HG03159 (cell line): Measurements from ENCODE around the gene DNAJB1.
"Not testable (repeated sequence)": the region's sequence is repeated elsewhere in the genome, so short reads cannot be mapped to it uniquely, and the experiment has no call there.

Experiments used
- ATAC-seq: cut with Tn5 transposase; IDR thresholded peaks from one replicate; pipeline ENCODE4 v1.9.1; 2021; ENCODE audit warnings: mild to moderate bottlenecking, moderate library complexity; ENCODE audit not compliant: unreplicated experiment

The DNAJB1 gene

DNA sequence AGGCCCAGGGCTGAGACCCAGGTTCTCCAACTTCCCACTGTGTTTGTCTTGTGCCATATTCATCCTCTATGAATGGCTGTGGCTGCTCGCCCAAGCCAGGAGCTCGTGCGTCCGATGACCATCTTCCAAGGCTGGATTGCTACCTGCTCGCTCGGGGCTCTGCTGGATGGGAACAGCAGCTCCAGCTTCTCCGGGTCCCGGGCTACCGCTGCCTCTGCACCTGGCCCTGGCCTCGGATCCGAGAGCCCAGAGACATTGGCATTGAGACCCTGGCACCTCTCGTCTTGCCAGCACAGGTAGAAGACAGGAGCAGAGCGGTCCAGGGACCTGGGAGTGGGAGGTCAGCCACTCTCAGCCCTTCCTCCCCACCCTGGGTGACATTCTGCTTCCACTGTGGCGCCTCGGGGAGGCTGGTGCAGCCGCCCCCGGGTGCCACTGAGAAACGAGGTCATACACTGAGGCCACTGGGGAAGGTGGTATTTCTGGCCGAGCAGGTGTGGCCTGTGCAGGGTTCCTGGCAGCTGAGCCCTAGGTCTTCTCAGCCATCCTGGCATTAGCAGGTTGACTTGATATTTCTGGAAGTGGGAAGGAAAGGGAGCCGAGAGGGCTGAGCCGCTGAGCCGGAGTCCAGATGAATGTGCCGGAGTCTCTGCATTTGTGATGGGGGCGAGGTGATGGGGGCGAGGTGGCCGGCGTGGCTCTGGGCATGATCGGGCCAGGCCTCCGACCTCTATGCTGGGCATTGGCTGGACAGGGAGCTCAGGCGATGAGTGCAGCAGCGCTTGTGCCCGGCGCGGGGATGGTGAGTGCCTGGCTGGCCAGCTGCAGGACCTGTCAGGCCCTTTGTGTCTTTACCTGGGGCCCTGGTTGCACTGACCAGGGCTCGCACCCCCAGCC is 35.1 kb upstream of the DNAJB1 start:
- ATAC-seq = no peak

DNA sequence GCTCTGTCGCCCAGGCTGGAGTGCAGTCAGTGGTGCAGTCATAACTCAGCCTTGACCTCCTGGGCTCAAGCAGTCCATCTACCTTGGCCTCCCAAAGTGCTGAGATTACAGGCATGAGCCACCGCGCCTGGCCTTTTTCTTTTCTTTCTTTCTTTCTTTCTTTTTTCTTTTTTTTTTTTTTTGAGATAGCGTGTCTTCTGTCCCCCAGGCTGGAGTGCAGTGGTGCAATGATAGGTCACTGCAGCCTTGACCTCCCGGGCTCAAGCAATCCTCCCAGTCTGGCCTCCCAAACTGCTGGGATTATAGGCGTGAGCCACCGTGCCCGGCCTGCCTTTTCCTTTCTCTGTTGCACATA is 33.8 kb upstream of the DNAJB1 start:
- ATAC-seq = not testable (repeated sequence)

DNA sequence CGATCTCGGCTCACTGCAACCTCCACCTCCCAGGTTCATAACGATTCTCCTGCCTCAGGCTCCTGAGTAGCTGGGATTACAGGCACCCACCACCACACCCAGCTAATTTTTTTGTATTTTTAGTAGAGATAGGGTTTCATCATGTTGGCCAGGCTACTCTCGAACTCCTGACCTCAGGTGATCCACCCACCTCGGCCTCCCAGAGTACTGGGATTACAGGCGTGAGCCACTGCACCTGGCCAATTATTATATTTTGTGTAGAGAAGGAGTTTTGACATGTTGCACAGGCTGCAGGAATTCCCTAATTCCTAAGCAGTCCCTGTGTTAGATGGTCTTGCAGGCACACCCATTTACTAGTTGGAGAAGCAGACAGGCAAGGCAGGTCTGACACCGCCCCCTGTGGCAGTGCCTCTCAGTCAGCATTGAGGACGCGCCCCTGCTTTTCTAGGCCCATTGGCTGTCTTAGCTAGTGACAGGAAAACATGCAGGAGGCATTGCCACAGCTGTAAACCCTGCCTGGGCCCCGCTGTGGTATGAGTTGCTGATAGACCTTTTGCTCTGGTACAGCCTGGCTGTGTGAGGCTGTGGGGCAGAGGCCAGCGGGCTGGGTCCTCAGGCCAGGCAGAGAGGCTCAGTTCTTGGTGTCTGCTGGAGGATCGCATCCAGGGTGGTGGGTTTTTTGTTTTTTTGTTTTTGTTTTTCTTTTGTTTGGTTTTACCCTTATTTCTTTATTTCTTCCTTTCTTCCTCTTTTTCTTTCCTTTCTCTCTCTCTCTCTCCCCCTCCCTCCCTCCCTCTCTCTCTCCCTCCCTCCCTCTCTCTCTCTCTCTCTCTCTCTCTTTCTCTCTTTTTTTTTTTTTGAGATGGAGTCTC is 33.2 kb upstream of the DNAJB1 start:
- not testable (repeated sequence) for ATAC-seq

DNA sequence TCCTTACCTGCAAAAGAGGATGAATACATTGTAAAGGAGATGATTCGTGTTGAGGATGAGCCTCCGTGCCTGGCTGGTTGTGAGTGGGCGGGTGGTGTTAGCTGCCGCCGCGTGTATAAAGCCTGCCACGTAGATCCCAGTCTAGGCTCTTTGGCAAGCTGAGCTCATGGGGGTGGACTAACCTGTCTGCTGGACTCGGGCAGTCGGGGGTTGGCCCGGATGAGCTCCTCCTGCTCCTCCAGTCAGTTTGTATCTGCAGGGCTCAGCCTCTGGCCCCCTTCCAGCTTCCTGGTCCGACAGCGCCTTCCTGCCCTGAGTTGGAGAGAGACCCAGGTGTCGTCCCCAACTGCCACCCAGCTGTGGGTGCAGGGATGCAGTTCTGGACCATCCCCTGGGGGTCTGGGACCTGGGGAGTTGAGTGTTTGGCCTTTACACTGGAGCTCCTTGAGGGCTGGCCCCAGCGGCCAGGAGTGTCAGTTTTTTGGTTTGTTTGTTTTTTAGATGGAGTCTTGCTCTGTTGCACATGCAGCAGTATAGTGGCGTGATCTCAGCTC is 32.1 kb upstream of the DNAJB1 start:
- no peak for ATAC-seq

DNA sequence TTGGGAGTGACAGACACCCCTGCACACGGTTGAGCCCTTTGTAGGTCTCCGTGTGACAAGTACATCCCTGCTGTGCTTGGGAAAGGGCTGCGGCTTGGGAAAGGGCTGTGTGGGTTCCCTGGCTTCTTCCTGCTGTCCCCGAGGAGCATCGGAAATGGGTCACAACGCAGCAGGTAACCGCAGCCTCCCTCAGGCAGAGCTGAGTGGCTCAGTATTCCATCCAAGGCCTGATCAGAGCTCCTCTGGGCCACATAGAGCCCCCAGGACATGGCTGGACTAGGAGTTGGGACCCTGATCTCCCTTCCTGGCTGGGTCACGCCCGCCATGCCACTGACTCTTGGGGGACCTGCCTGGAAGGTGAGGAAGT is 27.5 kb upstream of the DNAJB1 start:
- ATAC-seq = no peak

DNA sequence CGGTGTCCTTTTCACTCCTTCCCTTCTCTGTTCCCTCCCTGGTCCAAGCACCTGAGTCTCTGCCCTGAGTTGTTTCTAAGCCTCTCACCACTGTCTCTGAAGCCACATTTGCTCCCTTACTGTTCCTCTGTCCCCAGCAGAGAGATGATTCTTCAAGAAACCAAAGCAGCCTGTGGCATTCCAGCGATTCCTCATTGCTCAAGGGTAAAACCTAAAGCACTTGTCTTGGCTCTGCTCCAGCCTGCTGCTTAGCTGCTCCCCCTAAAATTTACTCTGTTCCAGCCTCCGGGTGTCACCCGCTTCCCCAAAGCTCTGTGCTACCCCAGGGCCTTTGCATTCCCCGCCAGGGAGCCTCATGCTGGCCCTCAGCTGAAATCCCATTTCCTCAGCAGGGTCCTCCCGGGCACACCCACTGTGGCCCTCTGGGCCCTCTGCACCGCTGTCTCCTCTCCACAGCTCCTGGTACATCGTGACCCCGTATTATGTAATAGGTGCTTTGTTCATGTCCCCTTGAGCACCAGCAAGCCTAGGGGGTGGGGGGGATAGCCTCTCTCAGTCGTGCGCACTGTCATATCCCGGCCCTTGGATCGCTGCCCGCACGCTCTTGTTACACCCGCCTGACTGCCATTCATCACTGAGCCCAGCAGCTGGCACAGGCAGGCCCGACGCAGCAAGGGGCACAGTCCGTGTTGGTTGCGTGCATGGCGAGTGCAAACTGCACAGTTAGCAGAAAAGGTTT is 26.9 kb upstream of the DNAJB1 start:
- ATAC-seq = no peak

DNA sequence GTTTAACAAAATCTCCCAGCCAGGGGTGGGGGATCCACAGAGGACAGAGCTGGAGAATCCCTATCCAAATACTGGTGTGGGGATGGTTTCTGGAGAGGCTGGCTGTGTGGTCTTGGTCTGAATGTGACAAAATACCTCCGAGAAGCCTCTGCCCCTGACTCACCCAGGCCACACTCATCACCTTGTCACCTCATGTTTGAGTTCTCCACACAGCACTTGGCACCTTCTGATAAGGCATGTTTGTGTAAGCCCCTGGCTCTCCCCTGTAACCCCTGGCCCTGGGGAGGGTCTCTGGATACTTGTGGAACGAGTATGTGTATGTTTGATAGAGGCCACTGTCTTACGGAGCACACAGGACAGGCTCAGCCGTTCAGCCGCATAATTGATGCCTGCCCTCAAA is 25.9 kb upstream of the DNAJB1 start:
- ATAC-seq = no peak

DNA sequence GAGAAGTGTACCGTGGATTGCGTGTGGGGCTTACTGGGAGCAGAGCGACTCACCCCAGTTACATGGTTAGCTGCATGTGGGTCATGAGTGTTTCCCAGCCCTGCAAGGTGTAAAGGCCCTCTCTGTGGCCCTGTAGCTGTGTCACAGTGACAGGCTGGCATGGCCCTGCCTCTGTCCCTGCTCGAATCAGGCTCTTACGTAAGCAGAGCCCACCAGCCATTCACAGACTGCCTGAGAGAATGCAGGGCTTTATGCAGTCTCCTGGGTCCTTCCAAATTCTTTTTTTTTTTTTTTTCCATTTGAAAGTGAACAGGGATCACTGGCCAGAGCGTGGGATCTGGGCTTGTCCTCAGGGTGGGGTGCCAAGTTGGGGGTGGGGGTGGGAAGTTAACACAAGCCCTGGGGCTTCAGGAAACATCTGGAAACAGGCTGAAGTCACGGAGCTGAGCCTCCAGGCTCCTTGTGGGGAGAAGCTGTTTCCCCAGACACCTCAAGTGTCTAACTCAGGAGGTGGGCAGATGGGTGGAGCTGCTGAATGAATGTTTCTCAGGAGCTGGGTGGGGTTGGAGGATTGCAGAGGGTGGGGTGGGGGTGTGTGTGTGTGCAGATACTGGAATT is 24.6 kb upstream of the DNAJB1 start:
- no peak for ATAC-seq

DNA sequence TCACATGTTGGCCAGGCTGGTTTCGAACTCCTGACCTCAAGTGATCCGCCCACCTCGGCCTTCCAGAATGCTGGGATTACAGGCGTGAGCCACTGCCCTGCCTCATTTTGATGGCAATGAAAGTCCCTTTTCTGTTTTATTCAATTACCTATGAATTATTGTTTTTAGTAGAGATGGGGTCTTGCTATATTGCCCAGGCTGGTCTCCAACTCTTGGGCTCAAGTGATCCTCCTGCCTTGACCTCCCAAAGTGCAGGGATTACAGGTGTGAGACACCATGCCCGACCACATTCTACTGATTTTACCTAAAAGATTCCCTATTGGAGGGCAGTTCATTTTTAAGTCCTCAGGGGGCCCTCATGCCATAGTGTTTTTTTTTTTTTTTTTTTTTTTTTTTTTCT is 23.8 kb upstream of the DNAJB1 start:
- not testable (repeated sequence) for ATAC-seq

DNA sequence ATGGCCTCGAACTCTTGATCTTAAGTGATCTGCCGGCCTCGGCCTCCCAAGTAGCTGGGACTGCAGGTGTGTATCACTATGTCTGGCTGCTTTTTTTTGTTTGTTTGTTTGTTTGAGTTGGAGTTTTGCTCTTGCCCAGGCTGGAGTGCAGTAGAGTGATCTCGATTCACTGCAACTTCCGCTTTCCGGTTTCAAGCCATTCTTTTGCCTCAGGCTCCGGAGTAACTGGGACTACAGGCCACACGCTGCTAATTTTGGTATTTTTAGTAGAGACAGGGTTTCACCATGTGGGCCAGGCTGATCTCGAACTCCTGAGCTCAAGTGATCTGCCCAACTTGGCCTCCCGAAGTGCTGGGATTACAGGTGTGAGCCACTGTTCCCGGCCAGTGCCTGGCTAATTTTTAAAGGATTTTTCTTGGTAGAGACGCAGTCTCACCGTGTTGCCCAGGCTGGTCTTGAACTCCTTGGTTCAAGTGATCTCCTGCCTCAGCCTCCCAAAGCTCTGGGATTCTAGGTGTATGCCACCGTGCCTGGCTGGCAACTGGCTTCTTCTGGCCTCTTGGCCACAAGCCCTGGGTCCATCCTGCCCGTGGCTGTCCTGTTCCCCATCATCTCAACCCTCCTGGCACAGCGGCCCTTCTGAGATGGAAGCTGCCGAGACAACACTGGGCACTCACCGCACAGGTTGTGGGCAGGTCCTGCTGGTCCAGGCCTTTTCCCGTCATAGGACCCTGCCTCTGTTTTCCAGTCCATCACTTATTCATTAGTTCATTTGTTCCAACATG is 22.7 kb upstream of the DNAJB1 start:
- no peak for ATAC-seq

DNA sequence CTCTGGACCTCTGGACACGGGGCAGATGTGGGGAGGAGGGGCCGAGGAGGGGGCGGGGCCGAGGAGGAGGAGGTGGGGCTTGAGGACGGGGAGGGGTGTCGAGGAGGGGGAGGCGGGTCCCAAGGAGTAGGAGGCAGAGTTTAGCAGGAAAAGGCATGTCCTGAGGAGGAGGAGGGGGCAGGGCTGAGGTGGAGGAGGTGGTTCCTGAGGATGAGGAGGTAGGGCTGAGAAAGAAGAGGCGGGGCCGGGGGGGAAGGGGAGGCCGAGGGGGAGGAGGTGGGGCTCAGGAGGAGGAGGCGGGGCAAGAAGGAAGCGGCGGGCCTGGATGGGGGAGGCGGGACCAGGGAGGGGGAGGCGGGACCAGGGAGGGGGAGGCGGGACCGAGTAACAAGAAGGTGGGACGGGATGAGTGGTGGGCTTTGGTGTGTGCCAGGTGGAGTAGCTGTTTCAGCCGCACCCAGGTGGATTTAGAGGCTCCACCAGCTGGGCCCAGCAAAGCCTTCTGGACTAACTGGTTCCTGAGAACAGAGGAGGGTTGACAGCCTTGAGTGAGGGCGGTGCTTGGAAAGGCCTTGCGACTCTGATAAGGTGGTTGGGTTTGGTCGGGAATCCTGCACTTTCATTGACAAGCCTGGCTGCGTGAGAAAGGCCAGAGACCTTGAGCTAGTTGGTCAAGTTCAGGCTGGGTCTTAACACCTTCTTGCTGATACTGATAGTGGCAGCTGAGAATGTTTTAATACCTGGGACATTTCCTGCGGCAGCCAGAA is 18.9 kb upstream of the DNAJB1 start:
- no peak for ATAC-seq

DNA sequence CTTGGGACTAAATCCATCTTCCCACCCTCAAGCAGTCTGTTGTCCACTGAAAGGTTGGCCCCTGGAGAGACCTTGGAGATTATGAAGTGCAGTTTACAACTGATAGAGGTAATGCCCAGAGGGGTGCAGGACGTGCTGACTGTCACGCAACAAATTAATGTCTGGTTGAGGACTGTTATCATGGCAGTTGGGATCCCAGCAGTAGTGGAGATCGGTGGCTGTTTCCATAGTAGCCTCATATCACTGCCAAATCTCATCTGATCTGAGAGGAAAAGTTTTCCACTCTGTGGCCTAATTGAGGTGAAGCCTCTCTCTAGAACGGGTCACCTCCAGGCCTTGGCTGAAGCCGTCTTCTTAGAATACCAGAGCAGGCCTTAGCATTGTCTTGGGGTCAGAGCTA is 15.3 kb upstream of the DNAJB1 start:
- no peak for ATAC-seq

DNA sequence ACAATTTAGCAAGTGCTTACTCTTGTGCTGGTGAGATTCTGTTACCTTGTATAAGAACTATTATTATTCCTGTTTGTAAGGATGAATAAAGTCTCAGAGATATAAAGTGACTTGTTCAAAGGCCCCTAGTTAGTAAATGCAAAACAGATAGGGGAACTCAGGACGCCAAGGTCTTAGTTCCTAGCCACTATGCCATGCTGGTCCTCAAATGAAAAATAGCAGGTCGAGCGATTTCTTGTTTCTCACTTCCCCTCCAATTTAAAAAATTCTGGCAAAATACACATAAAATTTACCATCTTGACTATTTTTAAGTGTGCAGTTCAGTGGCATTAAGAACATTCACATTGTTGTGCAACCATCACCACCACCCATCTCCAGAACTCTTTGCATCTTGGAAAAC is 12.3 kb upstream of the DNAJB1 start:
- no peak for ATAC-seq

DNA sequence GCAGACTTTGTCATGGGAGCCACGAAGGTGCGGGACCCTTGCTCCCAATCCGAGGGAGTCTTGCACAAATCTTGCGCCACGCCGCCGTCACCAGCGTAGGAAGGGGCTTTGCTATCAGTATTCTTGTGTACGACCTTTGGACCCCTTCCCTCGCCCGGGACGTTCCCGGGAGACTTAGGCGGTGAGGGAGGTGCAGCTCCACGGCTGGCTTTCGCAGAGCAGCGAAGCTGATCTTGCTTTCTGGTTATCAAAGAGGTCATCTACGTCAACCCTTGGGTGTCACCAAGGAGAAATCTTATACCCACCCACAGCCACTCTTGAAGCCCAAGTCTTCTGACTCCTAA is 11.8 kb upstream of the DNAJB1 start:
- ATAC-seq = no peak

DNA sequence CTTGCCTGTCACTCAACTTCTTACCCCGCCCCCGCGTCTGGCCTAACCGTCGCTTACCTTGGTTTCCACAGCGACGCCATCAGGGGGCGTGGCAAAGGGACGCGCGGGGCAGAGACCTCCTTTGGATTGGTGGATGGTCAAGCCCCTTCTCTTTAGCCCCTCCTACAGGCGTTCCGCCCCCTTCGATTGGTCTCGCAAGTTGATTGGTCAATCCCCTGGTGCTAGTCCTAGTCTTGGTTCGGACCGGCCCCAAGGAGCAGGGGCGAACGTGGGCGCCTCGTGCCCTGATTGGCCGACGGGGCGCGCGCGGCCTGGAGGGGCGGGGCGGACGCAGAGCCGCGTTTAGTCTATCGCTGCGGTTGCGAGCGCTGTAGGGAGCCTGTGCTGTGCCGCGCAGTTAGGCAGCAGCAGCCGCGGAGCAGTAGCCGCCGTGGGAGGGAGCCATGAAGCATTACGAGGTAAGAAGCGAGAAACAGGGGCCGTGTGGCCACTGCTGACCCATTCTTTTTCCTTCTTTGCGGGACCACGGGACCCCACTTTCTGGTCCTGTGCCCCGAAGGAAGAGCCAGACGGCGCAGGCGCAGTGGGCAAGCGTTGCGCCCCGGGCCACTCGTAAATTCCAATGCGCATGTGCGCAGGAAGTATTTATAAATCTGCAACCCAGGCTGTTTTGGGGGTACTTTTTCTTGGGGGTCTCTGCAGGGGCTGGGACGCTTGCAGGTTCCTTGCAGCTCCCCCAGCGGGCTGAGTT is 11.2 kb upstream of the DNAJB1 start, which contains the start of gene TECR:
Gene TECR, plus strand, starts transcription at position 341 of the 751 bp plus-strand sequence. Its CDS starts 103 bp downstream, at position 444.
- ATAC-seq = peak; percentile 91

DNA sequence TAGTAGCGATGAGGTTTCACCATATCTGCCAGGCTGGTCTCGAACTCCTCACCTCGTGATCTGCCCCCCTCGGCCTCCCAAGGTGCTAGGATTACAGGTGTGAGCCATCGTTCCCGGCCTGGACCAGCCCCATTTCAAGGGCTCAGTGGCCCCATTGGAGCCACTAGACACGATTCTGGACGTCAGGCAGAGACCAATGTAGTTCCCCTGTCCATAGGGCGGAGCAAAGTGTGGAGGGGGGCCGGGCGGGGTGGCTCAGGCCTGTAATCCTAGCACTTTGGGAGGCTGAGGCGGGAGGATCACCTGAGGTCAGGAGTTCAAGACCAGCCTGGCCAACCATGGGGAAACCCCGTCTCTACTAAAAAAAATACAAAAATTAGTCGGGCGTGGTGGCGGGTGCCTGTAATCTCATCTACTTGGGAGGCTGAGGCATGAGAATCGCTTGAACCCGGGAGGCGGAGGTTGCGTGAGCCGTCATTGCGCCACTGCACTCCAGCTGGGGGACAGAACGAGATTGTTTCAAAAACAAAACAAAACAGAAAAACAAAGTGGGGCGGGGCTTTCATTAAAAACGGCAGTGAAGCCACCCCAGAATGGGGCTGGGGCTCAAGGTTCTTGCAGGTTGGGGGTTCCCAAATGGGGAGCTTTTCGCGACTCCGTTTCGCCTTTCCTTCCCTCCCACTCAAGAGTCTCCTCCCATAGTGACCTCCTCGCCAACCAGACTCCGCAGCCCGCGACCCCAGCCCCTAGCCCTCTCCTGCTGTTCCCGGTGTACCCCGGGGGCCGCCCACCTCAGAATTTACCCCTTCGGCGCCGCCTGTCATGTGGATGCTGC is 10.4 kb upstream of the DNAJB1 start:
- ATAC-seq = no peak

DNA sequence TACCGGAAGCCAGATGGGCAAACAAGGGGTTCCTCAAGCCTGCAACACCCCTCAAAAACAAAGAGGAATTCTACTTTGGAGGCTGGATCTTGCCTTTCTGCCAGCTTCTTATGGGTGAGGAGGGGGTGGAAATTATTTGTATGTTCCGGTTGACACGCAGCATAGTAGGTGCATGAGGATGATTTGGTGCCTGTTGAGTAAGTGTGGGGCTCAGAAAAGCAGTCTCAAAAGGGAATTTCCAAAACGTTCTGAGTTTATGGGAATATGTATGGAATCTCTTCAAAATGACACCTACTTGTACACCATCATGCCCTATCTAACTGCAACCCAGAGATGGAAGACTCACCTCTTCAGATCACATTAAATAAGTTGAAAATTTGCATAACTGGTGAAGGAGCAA is 8.2 kb upstream of the DNAJB1 start:
- ATAC-seq = no peak

DNA sequence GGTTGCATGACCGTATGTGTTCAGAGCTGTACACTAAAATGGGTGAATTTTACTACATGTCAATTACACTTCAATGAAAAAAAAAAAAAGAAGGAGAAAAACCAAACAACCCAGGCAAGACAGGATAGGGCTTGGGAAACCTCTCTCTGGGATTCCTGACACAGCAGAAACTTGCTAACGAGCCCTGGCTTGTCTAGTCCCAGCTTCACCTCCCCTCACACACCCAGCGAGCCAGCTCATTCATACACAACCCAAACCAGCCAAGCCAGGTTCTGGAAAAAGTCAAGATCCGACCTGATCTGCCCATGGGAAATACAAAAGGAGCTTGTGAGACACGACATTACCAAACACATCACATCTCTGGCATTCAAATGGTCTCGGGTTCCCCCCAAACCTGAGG is 7.5 kb upstream of the DNAJB1 start:
- no peak for ATAC-seq
